K562 treated with DMSO at 1 percent for 24 hours (cell line): Measurements from ENCODE around the gene GAGE12F. TPM values are rescaled to one million over a fixed set of nuclear protein-coding genes. Genes with fewer than 3 reads are reported as not detected.

Experiments
- total RNA-seq: library from RNA; unstranded; fragments of 300-600 nt; gene quantifications from 2 replicates; pipeline ENCODE4 v1.2.3, GENCODE V29; 2022; ENCODE audit warnings: low read depth; ENCODE audit not compliant: insufficient read depth

Gene GAGE12F, protein sequence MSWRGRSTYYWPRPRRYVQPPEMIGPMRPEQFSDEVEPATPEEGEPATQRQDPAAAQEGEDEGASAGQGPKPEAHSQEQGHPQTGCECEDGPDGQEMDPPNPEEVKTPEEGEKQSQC
- not detected in 2 replicates for total RNA-seq

DNA sequence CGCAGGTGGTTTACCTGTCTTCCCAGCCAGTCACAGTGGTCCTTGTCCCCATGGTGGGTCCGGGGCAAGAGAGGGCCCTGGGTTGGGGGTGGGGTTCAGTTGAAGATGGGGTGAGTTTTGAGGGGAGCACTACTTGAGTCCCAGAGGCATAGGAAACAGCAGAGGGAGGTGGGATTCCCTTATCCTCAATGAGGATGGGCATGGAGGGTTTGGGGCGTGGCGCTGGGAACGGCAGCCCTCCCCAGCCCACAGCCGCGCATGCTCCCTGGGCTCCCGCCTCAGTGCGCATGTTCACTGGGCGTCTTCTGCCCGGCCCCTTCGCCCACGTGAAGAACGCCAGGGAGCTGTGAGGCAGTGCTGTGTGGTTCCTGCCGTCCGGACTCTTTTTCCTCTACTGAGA, at the start of gene GAGE12F:
TSS of gene GAGE12F (plus strand) at position 301 of the 400 bp plus-strand sequence. CDS start 1,155 bp downstream, outside the sequence.

DNA sequence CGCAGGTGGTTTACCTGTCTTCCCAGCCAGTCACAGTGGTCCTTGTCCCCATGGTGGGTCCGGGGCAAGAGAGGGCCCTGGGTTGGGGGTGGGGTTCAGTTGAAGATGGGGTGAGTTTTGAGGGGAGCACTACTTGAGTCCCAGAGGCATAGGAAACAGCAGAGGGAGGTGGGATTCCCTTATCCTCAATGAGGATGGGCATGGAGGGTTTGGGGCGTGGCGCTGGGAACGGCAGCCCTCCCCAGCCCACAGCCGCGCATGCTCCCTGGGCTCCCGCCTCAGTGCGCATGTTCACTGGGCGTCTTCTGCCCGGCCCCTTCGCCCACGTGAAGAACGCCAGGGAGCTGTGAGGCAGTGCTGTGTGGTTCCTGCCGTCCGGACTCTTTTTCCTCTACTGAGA, 28.8 kb upstream of the GAGE12F start, which contains the start of gene GAGE12C:
TSS of gene GAGE12C (plus strand) at position 301 of the 400 bp plus-strand sequence. CDS start 1,155 bp downstream, outside the sequence.

DNA sequence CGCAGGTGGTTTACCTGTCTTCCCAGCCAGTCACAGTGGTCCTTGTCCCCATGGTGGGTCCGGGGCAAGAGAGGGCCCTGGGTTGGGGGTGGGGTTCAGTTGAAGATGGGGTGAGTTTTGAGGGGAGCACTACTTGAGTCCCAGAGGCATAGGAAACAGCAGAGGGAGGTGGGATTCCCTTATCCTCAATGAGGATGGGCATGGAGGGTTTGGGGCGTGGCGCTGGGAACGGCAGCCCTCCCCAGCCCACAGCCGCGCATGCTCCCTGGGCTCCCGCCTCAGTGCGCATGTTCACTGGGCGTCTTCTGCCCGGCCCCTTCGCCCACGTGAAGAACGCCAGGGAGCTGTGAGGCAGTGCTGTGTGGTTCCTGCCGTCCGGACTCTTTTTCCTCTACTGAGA, 19.2 kb upstream of the GAGE12F start, which contains the start of gene GAGE12D:
TSS of gene GAGE12D (plus strand) at position 301 of the 400 bp plus-strand sequence. CDS start 1,155 bp downstream, outside the sequence.

DNA sequence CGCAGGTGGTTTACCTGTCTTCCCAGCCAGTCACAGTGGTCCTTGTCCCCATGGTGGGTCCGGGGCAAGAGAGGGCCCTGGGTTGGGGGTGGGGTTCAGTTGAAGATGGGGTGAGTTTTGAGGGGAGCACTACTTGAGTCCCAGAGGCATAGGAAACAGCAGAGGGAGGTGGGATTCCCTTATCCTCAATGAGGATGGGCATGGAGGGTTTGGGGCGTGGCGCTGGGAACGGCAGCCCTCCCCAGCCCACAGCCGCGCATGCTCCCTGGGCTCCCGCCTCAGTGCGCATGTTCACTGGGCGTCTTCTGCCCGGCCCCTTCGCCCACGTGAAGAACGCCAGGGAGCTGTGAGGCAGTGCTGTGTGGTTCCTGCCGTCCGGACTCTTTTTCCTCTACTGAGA, 9.7 kb upstream of the GAGE12F start, which contains the start of gene GAGE12E:
TSS of gene GAGE12E (plus strand) at position 301 of the 400 bp plus-strand sequence. CDS start 1,155 bp downstream, outside the sequence.

DNA sequence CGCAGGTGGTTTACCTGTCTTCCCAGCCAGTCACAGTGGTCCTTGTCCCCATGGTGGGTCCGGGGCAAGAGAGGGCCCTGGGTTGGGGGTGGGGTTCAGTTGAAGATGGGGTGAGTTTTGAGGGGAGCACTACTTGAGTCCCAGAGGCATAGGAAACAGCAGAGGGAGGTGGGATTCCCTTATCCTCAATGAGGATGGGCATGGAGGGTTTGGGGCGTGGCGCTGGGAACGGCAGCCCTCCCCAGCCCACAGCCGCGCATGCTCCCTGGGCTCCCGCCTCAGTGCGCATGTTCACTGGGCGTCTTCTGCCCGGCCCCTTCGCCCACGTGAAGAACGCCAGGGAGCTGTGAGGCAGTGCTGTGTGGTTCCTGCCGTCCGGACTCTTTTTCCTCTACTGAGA, 9.5 kb downstream of the GAGE12F start, which contains the start of gene GAGE12G:
TSS of gene GAGE12G (plus strand) at position 301 of the 400 bp plus-strand sequence. CDS start 1,155 bp downstream, outside the sequence.

DNA sequence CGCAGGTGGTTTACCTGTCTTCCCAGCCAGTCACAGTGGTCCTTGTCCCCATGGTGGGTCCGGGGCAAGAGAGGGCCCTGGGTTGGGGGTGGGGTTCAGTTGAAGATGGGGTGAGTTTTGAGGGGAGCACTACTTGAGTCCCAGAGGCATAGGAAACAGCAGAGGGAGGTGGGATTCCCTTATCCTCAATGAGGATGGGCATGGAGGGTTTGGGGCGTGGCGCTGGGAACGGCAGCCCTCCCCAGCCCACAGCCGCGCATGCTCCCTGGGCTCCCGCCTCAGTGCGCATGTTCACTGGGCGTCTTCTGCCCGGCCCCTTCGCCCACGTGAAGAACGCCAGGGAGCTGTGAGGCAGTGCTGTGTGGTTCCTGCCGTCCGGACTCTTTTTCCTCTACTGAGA, 19.0 kb downstream of the GAGE12F start, which contains the start of gene GAGE12H:
TSS of gene GAGE12H (plus strand) at position 301 of the 400 bp plus-strand sequence. CDS start 1,155 bp downstream, outside the sequence.

DNA sequence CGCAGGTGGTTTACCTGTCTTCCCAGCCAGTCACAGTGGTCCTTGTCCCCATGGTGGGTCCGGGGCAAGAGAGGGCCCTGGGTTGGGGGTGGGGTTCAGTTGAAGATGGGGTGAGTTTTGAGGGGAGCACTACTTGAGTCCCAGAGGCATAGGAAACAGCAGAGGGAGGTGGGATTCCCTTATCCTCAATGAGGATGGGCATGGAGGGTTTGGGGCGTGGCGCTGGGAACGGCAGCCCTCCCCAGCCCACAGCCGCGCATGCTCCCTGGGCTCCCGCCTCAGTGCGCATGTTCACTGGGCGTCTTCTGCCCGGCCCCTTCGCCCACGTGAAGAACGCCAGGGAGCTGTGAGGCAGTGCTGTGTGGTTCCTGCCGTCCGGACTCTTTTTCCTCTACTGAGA, 28.6 kb downstream of the GAGE12F start, which contains the start of gene GAGE2A:
TSS of gene GAGE2A (plus strand) at position 301 of the 400 bp plus-strand sequence. CDS start 1,155 bp downstream, outside the sequence.

DNA sequence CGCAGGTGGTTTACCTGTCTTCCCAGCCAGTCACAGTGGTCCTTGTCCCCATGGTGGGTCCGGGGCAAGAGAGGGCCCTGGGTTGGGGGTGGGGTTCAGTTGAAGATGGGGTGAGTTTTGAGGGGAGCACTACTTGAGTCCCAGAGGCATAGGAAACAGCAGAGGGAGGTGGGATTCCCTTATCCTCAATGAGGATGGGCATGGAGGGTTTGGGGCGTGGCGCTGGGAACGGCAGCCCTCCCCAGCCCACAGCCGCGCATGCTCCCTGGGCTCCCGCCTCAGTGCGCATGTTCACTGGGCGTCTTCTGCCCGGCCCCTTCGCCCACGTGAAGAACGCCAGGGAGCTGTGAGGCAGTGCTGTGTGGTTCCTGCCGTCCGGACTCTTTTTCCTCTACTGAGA, 38.1 kb downstream of the GAGE12F start, which contains the start of gene GAGE1:
TSS of gene GAGE1 (plus strand) at position 301 of the 400 bp plus-strand sequence. CDS start 1,155 bp downstream, outside the sequence.

Other genes starting within 250 kb of the GAGE12F start
- not detected in 2 replicates for gene GAGE12J, start 238.8 kb upstream of the GAGE12F start, total RNA-seq
- gene GAGE13, start 229.3 kb upstream of the GAGE12F start, total RNA-seq, result 6.1 and 9.1 TPM in 2 replicates
- not detected in 2 replicates for gene GAGE12C, start 28.7 kb upstream of the GAGE12F start, total RNA-seq
- gene GAGE12D, start 19.1 kb upstream of the GAGE12F start, total RNA-seq, result not detected in 2 replicates
- gene GAGE12E, start 9.6 kb upstream of the GAGE12F start, total RNA-seq, result not detected in 2 replicates
- gene GAGE12G, start 9.6 kb downstream of the GAGE12F start, total RNA-seq, result not detected in 2 replicates
- gene GAGE12H, start 19.1 kb downstream of the GAGE12F start, total RNA-seq, result not detected in 2 replicates
- 11.0 and 11.8 TPM in 2 replicates for gene GAGE2A, start 28.7 kb downstream of the GAGE12F start, total RNA-seq
- gene GAGE1, start 38.2 kb downstream of the GAGE12F start, total RNA-seq, result 13.5 TPM in 2 replicates
- gene PAGE1, start 135.1 kb downstream of the GAGE12F start, total RNA-seq, result 60.6 and 61.3 TPM in 2 replicates